K562 (cell line): ENCODE results near the gene LINC00632. TPM values are rescaled to one million over a fixed set of nuclear protein-coding genes. Genes with fewer than 3 reads are reported as not detected.

Experiments
- ATAC-seq: fragments of 200-7000 bp; cut with Tn5 transposase; 3 replicates; pipeline ENCODE4 v1.9.1; 2020; ENCODE audit warnings: moderate library complexity
- BruUV-seq: library from RNA; stranded (reverse); fragments of 400-500 nt; replicated peaks from 2 replicates; lab custom pipeline; 2021; lab: Mats Ljungman, UMichigan
- CTCF ChIA-PET: fragments of 300-600 bp; formaldehyde crosslinking; extraction: SDS; loops from one replicate; lab custom pipeline; 2021; ENCODE audit warnings: low intra/inter-chr PET ratio; lab: Yijun Ruan, JAX
- POLR2A ChIA-PET: fragments of 300-600, 350-650 bp; sonication (Branson Sonifier 250); formaldehyde crosslinking; extraction: SDS; loops from one replicate; lab custom pipeline; 2021; ENCODE audit warnings: antibody characterized with exemption, inconsistent platforms; lab: Yijun Ruan, JAX
- DNase-seq, 4 experiments: peaks; one replicate each; pipeline versions ENCODE4 v3.0.0 to v3.0.0-alpha.2; 2011 to 2018; ENCODE audit warnings: low spot score in 3 of 4, mixed read lengths in 3 of 4; ENCODE audit errors: extremely low read depth in 1 of 4
- FAIRE-seq: peaks from 2 replicates; lab custom pipeline; 2011; peaks lifted over from hg19 to GRCh38; lab: Jason Lieb, UNC
- H2AFZ ChIP-seq: 2 replicates; pipeline ENCODE4 v1.6.0; 2011; ENCODE audit warnings: low read depth, low read length, control low read depth, inconsistent platforms
- H3K27ac ChIP-seq: fragments of 200-600 bp; 3 replicates; pipeline ENCODE4 v1.8.0; 2011; ENCODE audit warnings: low read depth, mild to moderate bottlenecking, control low read depth, inconsistent platforms, low read length, moderate library complexity, mixed read lengths; ENCODE audit errors: extremely low read depth
- H3K27me3 ChIP-seq, 2 experiments: fragments of 300-600 bp in 1 of 2; 2 replicates in 1 of 2; 3 replicates in 1 of 2; pipeline versions ENCODE4 v1.6.0 to v1.8.0; 2011; ENCODE audit warnings: inconsistent platforms in 2 of 2, low read length in 2 of 2, mild to moderate bottlenecking in 1 of 2, mixed read lengths in 1 of 2, moderate library complexity in 1 of 2; ENCODE audit not compliant: control insufficient read depth in 2 of 2, insufficient read depth in 2 of 2
- H3K36me3 ChIP-seq: fragments of 300-600 bp; 3 replicates; pipeline ENCODE4 v1.8.0; 2011; ENCODE audit warnings: mild to moderate bottlenecking, low read length, inconsistent platforms; ENCODE audit not compliant: control insufficient read depth, insufficient read depth
- H3K4me1 ChIP-seq, 2 experiments: fragments of 200-600 bp in 1 of 2; replicated peaks in 1 of 2; 2 replicates in 1 of 2; 3 replicates in 1 of 2; pipeline versions ENCODE4 v1.5.1 to v1.8.0; 2011; ENCODE audit warnings: inconsistent platforms in 2 of 2, low read length in 2 of 2, mild to moderate bottlenecking in 1 of 2, mixed read lengths in 1 of 2, moderate library complexity in 1 of 2; ENCODE audit not compliant: control insufficient read depth in 2 of 2, insufficient read depth in 2 of 2
- H3K4me2 ChIP-seq: 2 replicates; pipeline ENCODE4 v1.6.1; 2011; ENCODE audit warnings: low read length, control low read depth, inconsistent platforms, mixed read lengths; ENCODE audit not compliant: insufficient read depth
- H3K4me3 ChIP-seq: fragments of 200-600 bp; sonication (generic), shearing (Covaris generic); 2 replicates; pipeline ENCODE4 v1.5.1; 2016; ENCODE audit warnings: control low read depth, inconsistent platforms
- H3K79me2 ChIP-seq: fragments of 200-600 bp; 3 replicates; pipeline ENCODE4 v1.8.0; 2011; ENCODE audit warnings: low read length, inconsistent platforms; ENCODE audit not compliant: control insufficient read depth, insufficient read depth
- H3K9ac ChIP-seq, 2 experiments: 2 replicates each; pipeline versions ENCODE4 v1.6.0 to v1.6.1; 2011; ENCODE audit warnings: low read depth in 2 of 2, low read length in 2 of 2, control low read depth in 1 of 2, inconsistent platforms in 1 of 2, mild to moderate bottlenecking in 1 of 2, mixed read lengths in 1 of 2; ENCODE audit not compliant: insufficient read depth in 1 of 2
- H3K9me1 ChIP-seq: one replicate; pipeline ENCODE4 v1.6.0; 2011; ENCODE audit warnings: inconsistent platforms, mild to moderate bottlenecking, low read length, moderate library complexity; ENCODE audit not compliant: control insufficient read depth, insufficient read depth
- H3K9me3 ChIP-seq: replicated peaks from 2 replicates; pipeline ENCODE4 v1.5.1; 2011; ENCODE audit warnings: low read depth, low read length, inconsistent platforms; ENCODE audit not compliant: control insufficient read depth, insufficient read depth
- H4K20me1 ChIP-seq: replicated peaks from 2 replicates; pipeline ENCODE4 v1.6.1; 2011; ENCODE audit warnings: low read length, inconsistent platforms, mixed read lengths; ENCODE audit not compliant: control insufficient read depth, insufficient read depth
- GATA2 ChIP-seq: sonication (generic); formaldehyde crosslinking; IDR thresholded peaks from 2 replicates; pipeline ENCODE4 v1.4.0; 2020; ENCODE audit warnings: mild to moderate bottlenecking, missing genetic modification reagents
- SIN3B ChIP-seq: fragments of 450-650 bp; IDR thresholded peaks from 2 replicates; pipeline ENCODE4 v1.6.1; 2017; ENCODE audit warnings: low read depth, mild to moderate bottlenecking, moderate library complexity
- ZFPM2 ChIP-seq: fragments of 250-450 bp; sonication (Bioruptor Pico); IDR thresholded peaks from 2 replicates; pipeline ENCODE4 v1.5.1; 2022; ENCODE audit warnings: mild to moderate bottlenecking
- ZNF41 ChIP-seq: fragments of 250-450 bp; sonication (Bioruptor Pico); conservative IDR thresholded peaks from 2 replicates; pipeline ENCODE4 v1.4.0; 2020; ENCODE audit warnings: mild to moderate bottlenecking
- WGBS: fragments of 100-300 bp; shearing (Covaris generic); methylation state at CpG from one replicate; pipeline ENCODE4 v1.1.6; 2016; ENCODE audit warnings: low coverage, mixed read lengths; ENCODE audit not compliant: insufficient coverage; ENCODE audit errors: missing lambda C conversion rate; 5-methylcytosine and 5-hydroxymethylcytosine counted together
- in situ Hi-C: fragments of 300-500 bp; cut with MboI; formaldehyde crosslinking; loops from 4 replicates; pipeline ENCODE4 v1.15.0; 2018; ENCODE audit warnings: inconsistent platforms, mixed read lengths
- intact Hi-C: fragments of 100-400 bp; cut with micrococcal nuclease; formaldehyde crosslinking; loops from 2 replicates; pipeline ENCODE4 v1.14.2; 2022
- polyA plus RNA-seq, 8 experiments: library from polyadenylated mRNA; depleted of rRNA in 4 of 8; stranded (reverse) in 5 of 8; unstranded in 3 of 8; fragments of >200 nt; fragmentation: Nextera tagmentation in 2 of 8; fragmentation: Illumina TruSeq in 1 of 8; extraction: Ambion mirVana in 2 of 8; extraction: Trizol in 1 of 8; gene quantifications; 2 replicates each; pipeline versions ENCODE4 v1.2.1 to v1.2.3, GENCODE V29; 2011 to 2014; ENCODE audit warnings: inconsistent platforms in 1 of 8, missing spikeins in 1 of 8
- total RNA-seq, 7 experiments: library from RNA; depleted of rRNA in 6 of 7; stranded (reverse); fragments of >200 nt in 6 of 7; fragmentation: Illumina TruSeq in 2 of 7; extraction: Trizol in 2 of 7; gene quantifications; 2 replicates each; pipeline versions ENCODE4 v1.2.1 to v1.2.3, GENCODE V29; 2011 to 2021; ENCODE audit warnings: low replicate concordance in 1 of 7

Gene LINC00632
- total and polyA plus RNA-seq, 9 of the 15 experiments (the other 6 are each of a cell fraction or from before 2014, with no cell fraction given), result 0.06 to 0.20 TPM; not detected in 7

DNA sequence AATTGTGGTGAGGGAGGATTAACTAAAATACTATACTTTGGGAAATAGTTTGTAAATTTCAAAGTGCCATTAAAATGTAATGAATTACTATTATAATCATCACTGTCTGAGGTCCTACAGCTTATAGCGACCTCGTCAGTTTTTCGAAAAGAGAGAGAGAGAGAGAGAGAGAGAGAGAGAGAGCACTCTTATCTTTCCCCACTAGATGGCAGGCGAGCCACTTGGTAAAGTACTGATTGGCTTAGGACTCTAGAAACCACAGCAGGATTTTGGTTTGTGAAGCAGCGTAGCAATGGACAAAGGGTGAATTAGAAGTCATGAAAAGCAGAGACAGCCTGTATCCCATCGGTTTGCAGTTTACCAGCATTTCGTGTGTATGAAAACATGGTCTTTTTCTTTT, 52.5 kb downstream of the LINC00632 start (continued):
- TF ChIP-seq SIN3B (no peak), ZNF41 (CRISPR knock-in tag) (no peak)
- TF ChIP-seq, all 486 proteins: peak for 2

DNA sequence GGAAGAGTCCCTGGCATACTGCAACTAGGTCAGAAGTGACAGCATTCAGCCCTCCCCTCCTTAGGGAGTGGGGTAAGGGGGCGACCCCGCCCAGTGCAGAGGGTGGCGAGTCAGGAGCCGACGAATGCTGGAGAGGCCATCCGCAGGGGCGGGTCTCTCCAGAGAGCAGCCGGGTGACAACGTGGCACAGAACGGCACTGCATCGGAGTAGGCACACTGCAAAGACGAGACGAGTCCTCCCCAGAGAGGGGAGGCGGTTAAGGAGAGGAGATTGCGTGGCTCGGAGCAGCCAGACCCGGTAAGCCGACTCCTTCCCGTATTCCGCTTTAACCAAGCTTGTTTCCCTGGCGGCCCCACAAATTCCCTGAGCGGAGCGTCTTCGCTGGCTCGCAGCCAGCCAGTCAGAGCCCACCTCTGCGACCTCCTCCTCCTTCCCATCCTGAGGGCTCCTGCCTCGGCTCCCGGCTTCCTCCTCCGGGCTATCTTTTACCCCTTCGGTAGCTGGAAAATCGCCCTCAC, 54.9 kb downstream of the LINC00632 start:
- Histone ChIP-seq H3K4me1 (no peaks in the 10 kb centered on the region), H4K20me1 (no peaks in the 10 kb centered on the region), H3K36me3 (no peaks in the 10 kb centered on the region), H3K9ac (no peak overlapping the region), H3K27ac (no peak overlapping the region), H3K9me1 (no peaks in the 10 kb centered on the region), H3K4me3 (no peak overlapping the region), H3K79me2 (no peaks in the 10 kb centered on the region), H3K27me3 (no peaks in the 10 kb centered on the region), H3K4me2 (no peak overlapping the region), H2AFZ (no peak overlapping the region), H3K9me3 (no peaks in the 10 kb centered on the region)
- ChIA-PET POLR2A (no interaction called here), CTCF (no interaction called here)
- intact Hi-C loops, result no loop called here
- TF ChIP-seq ZFPM2, result no peak
- BruUV-seq, result no TSS peak
- no peak for ATAC-seq
- no peak for FAIRE-seq
- peak in 1 of 4 experiments; percentile 3 for DNase-seq
- 3% methylated on average over 11 of the region's 31 CpGs for WGBS
- in situ Hi-C loops, result no loop called here

GRCh38 chrX:140765043-140765784, 55.7 kb downstream of the LINC00632 start:
- no peak for DNase-seq
- Histone ChIP-seq H2AFZ (no peak overlapping the region), H3K4me1 (no peaks in the 10 kb centered on the region), H4K20me1 (no peaks in the 10 kb centered on the region), H3K9me3 (no peaks in the 10 kb centered on the region), H3K27me3 (no peaks in the 10 kb centered on the region), H3K27ac (no peak overlapping the region), H3K79me2 (no peaks in the 10 kb centered on the region), H3K36me3 (no peaks in the 10 kb centered on the region), H3K4me2 (no peak overlapping the region), H3K9ac (no peak overlapping the region), H3K4me3 (no peak overlapping the region), H3K9me1 (no peaks in the 10 kb centered on the region)
- TF ChIP-seq GATA2 (CRISPR knock-in tag), result no peak
- ChIA-PET CTCF (no interaction called here), POLR2A (no interaction called here)
- ATAC-seq, result no peak
- BruUV-seq, result no TSS peak
- 1% methylated on average over 7 of the region's 19 CpGs for WGBS
- no peak for FAIRE-seq
- intact Hi-C loops, result no loop called here
- in situ Hi-C loops, result no loop called here
